NT2/D1 (cell line): ENCODE results near the gene PRR9.
"Not testable (repeated sequence)": the region's sequence is repeated elsewhere in the genome, so short reads cannot be mapped to it uniquely, and the experiment has no call there.

ENCODE experiments used
- YY1 ChIP-seq: IDR thresholded peaks from 2 replicates; pipeline ENCODE4 v1.6.1; 2011; ENCODE audit not compliant: insufficient read length, insufficient read depth
- ZNF274 ChIP-seq: IDR thresholded peaks from 2 replicates; pipeline ENCODE4 v1.6.1; 2011; ENCODE audit warnings: mild to moderate bottlenecking, low read depth, low read length

DNA sequence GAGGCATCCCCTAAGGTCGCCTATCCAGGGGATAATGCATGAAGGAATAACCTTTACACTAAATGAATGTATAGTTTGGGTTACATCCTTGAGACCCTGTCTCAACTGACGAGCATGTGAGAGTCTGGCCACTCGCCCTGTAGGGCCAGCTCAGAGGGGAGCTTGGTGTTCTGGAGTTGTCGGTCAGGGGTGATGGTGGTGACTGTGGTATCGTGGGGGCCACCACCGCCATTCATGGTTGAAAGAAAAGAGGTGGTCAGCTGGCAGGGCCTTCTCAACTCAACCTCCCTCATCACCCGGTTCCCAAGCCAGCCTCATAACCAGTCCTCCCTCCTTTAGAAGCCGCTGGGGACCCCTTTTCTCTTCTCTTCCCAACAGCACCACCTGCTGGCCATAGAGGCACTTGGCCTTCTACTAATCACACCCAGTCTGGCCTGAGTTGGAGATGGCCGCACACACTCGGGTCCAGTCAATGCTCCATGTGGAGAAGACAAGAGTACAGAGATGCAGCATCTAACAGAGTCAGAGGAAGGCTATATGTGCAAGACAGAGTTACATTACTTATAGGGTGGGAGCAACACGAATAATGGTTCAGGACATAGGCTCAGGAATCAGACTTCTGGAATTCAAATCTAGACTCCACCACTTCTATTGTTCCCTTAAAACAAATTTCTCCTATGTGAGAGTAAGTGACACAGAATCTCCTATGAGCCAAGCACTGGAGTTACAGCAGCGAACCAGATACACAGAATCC, 11.9 kb downstream of the PRR9 start:
- not testable (repeated sequence) for TF ChIP-seq YY1, ZNF274
